ENCODE data around the gene PPA1. TPM values are rescaled to one million over a fixed set of nuclear protein-coding genes. Genes with fewer than 3 reads are reported as not detected.

Gene PPA1
- total RNA-seq, 3 donors from 2014 or later: 362 to 495 (median 375) TPM

DNA sequence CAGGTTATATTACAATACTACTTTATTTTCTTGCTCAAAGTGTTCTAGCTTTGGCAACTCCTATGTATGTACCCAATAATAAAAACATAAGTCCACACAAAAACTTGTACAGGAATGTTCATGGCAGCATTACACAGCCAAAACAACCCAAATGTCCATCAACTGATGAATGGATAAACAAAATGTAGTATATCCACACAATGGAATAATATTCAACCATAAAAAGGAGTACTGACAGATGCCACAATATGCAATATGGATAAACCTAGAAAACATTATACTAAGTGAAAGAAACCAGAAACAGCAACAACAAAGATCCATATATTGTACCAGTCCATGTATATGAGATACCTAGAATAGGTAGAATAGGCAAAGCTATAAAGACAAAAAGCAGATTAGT lies 21.0 kb downstream of the PPA1 start:
- Mint-ChIP-seq H3K4me1 (ENCODE audit: low read depth) (no peaks in the 10 kb centered on the region), H3K4me3 (no peak overlapping the region), H3K27me3 (ENCODE audit: low read depth) (no peaks in the 10 kb centered on the region), H3K9me3 (no peaks in the 10 kb centered on the region), H3K36me3 (ENCODE audit: insufficient read depth) (peaks cover 33% of the 10 kb centered on the region)
- ATAC-seq (no peak), DNase-seq (no peak)

DNA sequence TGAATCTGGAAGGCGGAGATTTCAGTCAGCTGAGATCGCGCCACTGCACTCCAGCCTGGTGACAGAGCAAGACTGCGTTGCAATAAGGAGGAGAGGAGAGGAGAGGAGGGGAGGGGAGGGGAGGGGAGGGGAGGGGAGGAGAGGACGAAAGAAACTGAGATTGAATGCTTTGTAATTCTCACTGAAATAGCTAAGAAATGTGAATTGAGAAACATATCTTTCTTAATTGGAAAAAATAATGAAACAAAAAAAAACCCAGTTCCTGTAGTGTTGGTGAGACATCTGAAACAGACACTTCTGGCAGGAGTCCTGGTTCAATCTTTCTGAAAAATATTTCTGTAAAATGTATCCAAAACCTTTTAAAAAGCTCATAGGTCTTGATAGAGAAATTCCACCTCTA lies 26.5 kb downstream of the PPA1 start:
- H3K27me3 Mint-ChIP-seq (ENCODE audit: low read depth): no peaks in the 10 kb centered on the region
- no peaks in the 10 kb centered on the region for H3K4me1 Mint-ChIP-seq (ENCODE audit: low read depth)
- DNase-seq (no peak), ATAC-seq (no peak)
- no peak overlapping the region for H3K4me3 Mint-ChIP-seq
- peaks cover 32% of the 10 kb centered on the region for H3K36me3 Mint-ChIP-seq (ENCODE audit: insufficient read depth)
- H3K9me3 Mint-ChIP-seq: no peaks in the 10 kb centered on the region

DNA sequence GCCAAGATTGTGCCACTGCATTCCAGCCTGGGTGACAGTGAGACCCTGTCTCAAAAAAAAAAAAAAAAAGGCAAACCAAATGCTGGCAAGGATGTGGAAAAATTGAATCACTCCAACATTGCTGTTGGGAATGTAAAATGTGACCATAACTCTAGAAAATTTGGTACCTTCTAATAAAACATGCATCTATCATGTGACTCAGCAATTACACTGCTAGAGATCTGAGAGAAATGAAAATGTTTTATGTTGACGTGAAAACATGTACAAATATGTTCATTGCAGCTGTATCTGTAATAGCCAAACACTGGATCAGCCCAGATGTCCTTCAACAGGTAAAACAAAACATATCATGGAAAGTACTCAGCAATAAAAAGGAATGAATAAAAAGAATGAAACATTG lies 32.1 kb downstream of the PPA1 start:
- DNase-seq (no peak), ATAC-seq (no peak)
- no peaks in the 10 kb centered on the region for H3K9me3 Mint-ChIP-seq
- H3K27me3 Mint-ChIP-seq (ENCODE audit: low read depth): no peaks in the 10 kb centered on the region
- no peak overlapping the region for H3K4me3 Mint-ChIP-seq
- H3K36me3 Mint-ChIP-seq (ENCODE audit: insufficient read depth): peaks cover 42% of the 10 kb centered on the region
- H3K4me1 Mint-ChIP-seq (ENCODE audit: low read depth): peaks cover 10% of the 10 kb centered on the region

GRCh38 chr10:70198696-70199466 lies 34.3 kb downstream of the PPA1 start:
- no peak overlapping the region for H3K4me3 Mint-ChIP-seq
- no peaks in the 10 kb centered on the region for H3K27me3 Mint-ChIP-seq (ENCODE audit: low read depth)
- H3K9me3 Mint-ChIP-seq: no peaks in the 10 kb centered on the region
- peaks cover 10% of the 10 kb centered on the region for H3K4me1 Mint-ChIP-seq (ENCODE audit: low read depth)
- H3K36me3 Mint-ChIP-seq (ENCODE audit: insufficient read depth): peaks cover 30% of the 10 kb centered on the region
- ATAC-seq: no peak
- DNase-seq: no peak

DNA sequence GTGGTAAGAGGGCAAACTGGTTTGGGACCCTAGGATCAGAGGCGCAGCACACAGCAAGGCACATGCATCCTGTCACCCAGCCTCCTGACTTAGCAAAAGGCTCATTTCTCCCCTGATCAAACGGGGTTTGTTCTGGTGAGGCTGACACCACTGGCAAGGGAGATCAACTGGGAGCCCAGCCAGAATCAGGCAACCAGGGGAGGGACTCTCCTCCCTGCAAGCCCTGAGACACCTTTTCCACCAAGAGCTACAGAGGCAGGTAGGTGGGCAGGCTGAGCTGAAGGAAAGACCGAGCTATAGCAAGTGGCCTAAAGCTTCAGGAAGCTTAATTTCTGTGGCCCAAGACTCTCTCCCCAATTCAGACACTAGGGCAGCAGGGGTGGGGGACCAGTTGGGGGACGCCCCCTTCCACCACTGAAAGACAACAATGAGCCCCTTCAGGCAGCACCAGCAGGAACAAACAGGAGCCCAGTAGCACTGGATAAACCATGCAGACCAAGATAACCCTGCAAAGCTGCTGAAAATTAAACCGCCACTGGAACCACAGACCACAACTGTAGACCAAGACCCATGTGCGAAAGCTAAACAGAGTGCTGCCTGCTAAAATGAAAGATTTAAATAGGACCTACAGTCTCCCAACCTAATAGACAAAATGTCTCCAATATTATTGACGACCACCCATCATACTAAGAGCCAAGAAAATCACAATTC lies 35.8 kb downstream of the PPA1 start:
- Mint-ChIP-seq H3K4me1 (ENCODE audit: low read depth) (peaks cover 10% of the 10 kb centered on the region), H3K4me3 (no peak overlapping the region), H3K9me3 (no peaks in the 10 kb centered on the region), H3K27me3 (ENCODE audit: low read depth) (no peaks in the 10 kb centered on the region), H3K36me3 (ENCODE audit: insufficient read depth) (peaks cover 28% of the 10 kb centered on the region)
- no peak for DNase-seq
- ATAC-seq: peak; percentile 22 to 45

GRCh38 chr10:70193391-70193844 lies 39.8 kb downstream of the PPA1 start:
- no peak for DNase-seq
- ATAC-seq: no peak
- Mint-ChIP-seq H3K4me1 (ENCODE audit: low read depth) (peaks cover 10% of the 10 kb centered on the region), H3K27me3 (ENCODE audit: low read depth) (no peaks in the 10 kb centered on the region), H3K9me3 (no peaks in the 10 kb centered on the region), H3K36me3 (ENCODE audit: insufficient read depth) (peaks cover 9% of the 10 kb centered on the region), H3K4me3 (no peak overlapping the region)

- Mint-ChIP-seq H3K4me3 (no peak overlapping the region), H3K27me3 (ENCODE audit: low read depth) (no peaks in the 10 kb centered on the region), H3K9me3 (no peaks in the 10 kb centered on the region), H3K4me1 (ENCODE audit: low read depth) (peaks cover 5% of the 10 kb centered on the region), H3K36me3 (ENCODE audit: insufficient read depth) (peaks cover under 1% of the 10 kb centered on the region)
- DNase-seq (no peak), ATAC-seq (no peak)
These were observed 40.8 kb downstream of the PPA1 start for GRCh38 chr10:70192326-70192968.

DNA sequence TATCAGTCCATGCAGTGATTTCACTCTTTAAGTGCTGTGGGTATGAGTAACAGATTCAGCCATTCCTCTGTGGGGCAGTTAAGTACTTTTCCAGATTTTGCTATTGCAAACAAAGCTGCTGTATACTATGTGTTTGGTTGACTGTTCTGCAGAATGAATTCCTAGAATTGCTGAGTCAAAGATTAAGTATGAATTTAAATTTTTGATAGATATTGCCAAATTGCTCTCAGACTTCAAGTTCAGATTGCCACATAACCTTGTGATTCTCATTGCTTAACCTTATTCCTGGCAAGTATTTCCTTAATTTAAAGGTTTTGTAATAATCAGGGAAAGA lies 41.3 kb downstream of the PPA1 start:
- ATAC-seq: no peak
- Mint-ChIP-seq H3K9me3 (no peaks in the 10 kb centered on the region), H3K27me3 (ENCODE audit: low read depth) (no peaks in the 10 kb centered on the region), H3K36me3 (ENCODE audit: insufficient read depth) (no peaks in the 10 kb centered on the region), H3K4me3 (no peak overlapping the region), H3K4me1 (ENCODE audit: low read depth) (peaks cover under 1% of the 10 kb centered on the region)
- DNase-seq: no peak

- ATAC-seq (no peak), DNase-seq (no peak)
- H3K9me3 Mint-ChIP-seq: no peaks in the 10 kb centered on the region
- no peak overlapping the region for H3K4me3 Mint-ChIP-seq
- no peaks in the 10 kb centered on the region for H3K27me3 Mint-ChIP-seq (ENCODE audit: low read depth)
- no peaks in the 10 kb centered on the region for H3K36me3 Mint-ChIP-seq (ENCODE audit: insufficient read depth)
- H3K4me1 Mint-ChIP-seq (ENCODE audit: low read depth): no peaks in the 10 kb centered on the region
These were observed 41.9 kb downstream of the PPA1 start for GRCh38 chr10:70191161-70191971.

DNA sequence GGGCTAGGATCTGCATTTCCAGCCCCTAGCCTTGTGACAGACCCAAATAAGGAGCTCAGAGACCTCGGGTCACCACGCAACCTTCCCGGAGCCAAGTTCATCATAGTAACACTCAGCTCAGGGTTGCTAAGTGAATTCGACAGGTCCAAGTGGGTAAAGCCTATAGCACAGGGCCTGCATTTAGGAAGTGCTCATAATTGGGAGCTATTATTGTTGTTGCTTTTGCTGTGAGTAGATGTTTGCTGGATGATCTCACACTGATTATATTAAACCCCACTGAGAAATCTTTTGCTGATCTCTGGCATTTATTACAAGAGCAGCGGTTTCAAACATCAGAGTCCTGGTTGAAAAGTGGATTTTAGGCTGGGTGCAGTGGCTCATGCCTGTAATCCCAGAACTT lies 42.6 kb downstream of the PPA1 start:
- Mint-ChIP-seq H3K27me3 (ENCODE audit: low read depth) (no peaks in the 10 kb centered on the region), H3K9me3 (no peaks in the 10 kb centered on the region), H3K4me3 (no peak overlapping the region), H3K4me1 (ENCODE audit: low read depth) (no peaks in the 10 kb centered on the region), H3K36me3 (ENCODE audit: insufficient read depth) (no peaks in the 10 kb centered on the region)
- DNase-seq: no peak
- ATAC-seq: no peak

GRCh38 chr10:70190102-70190501 lies 43.1 kb downstream of the PPA1 start:
- Mint-ChIP-seq H3K36me3 (ENCODE audit: insufficient read depth) (no peaks in the 10 kb centered on the region), H3K27me3 (ENCODE audit: low read depth) (no peaks in the 10 kb centered on the region), H3K4me3 (no peak overlapping the region), H3K9me3 (no peaks in the 10 kb centered on the region), H3K4me1 (ENCODE audit: low read depth) (no peaks in the 10 kb centered on the region)
- ATAC-seq (no peak), DNase-seq (no peak)

- Mint-ChIP-seq H3K9me3 (no peaks in the 10 kb centered on the region), H3K4me3 (no peak overlapping the region), H3K36me3 (ENCODE audit: insufficient read depth) (no peaks in the 10 kb centered on the region), H3K4me1 (ENCODE audit: low read depth) (no peaks in the 10 kb centered on the region), H3K27me3 (ENCODE audit: low read depth) (no peaks in the 10 kb centered on the region)
- DNase-seq (no peak), ATAC-seq (no peak)
These were observed 44.5 kb downstream of the PPA1 start for GRCh38 chr10:70188768-70189167.

GRCh38 chr10:70186571-70186970 lies 46.7 kb downstream of the PPA1 start:
- Mint-ChIP-seq H3K4me3 (no peak overlapping the region), H3K36me3 (ENCODE audit: insufficient read depth) (no peaks in the 10 kb centered on the region), H3K4me1 (ENCODE audit: low read depth) (no peaks in the 10 kb centered on the region), H3K27me3 (ENCODE audit: low read depth) (no peaks in the 10 kb centered on the region), H3K9me3 (no peaks in the 10 kb centered on the region)
- ATAC-seq (no peak), DNase-seq (no peak)

DNA sequence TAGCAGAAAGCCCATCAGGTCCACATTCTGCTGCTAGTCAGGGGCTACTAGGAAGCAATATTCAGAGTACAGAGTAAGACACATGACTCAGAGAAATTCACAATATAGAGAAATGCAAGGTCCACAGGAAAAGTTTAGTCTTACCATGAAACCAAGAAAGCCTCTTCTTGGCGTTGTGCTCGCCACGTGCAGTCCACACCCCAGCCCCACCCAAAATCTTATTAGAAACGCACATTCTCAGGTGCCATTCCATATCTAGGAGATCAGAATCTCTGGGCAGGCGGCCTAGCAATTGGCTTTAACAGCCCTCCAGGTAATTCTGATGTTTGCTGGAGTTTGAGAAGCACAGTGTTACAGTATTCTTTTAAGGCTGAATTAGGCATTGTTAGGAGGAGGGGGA lies 47.1 kb downstream of the PPA1 start:
- Mint-ChIP-seq H3K4me1 (ENCODE audit: low read depth) (no peaks in the 10 kb centered on the region), H3K9me3 (no peaks in the 10 kb centered on the region), H3K27me3 (ENCODE audit: low read depth) (peaks cover 2% of the 10 kb centered on the region), H3K36me3 (ENCODE audit: insufficient read depth) (no peaks in the 10 kb centered on the region), H3K4me3 (no peak overlapping the region)
- ATAC-seq (no peak), DNase-seq (no peak)

Data from activated T-cell treated with anti-CD3 and anti-CD28 coated beads, Interleukin-2, amount 50 U/mL, for 4 hours (primary cell).